Mesothelial cell of epicardium (in vitro differentiated cells): ENCODE data around the gene ZNF91. TPM values are rescaled to one million over a fixed set of nuclear protein-coding genes. Genes with fewer than 3 reads are reported as not detected.

Source experiments
- DNase-seq, 2 experiments: peaks; one replicate each; pipeline ENCODE4 v3.0.0; 2021; ENCODE audit warnings: low spot score in 2 of 2; ENCODE audit not compliant: unreplicated experiment in 2 of 2
- H3K27ac Mint-ChIP-seq: 2 replicates; pipeline ENCODE4 v1.8.0; 2021; ENCODE audit warnings: mixed read lengths
- H3K27me3 Mint-ChIP-seq: 2 replicates; pipeline ENCODE4 v1.8.0; 2021; ENCODE audit warnings: low read depth, mixed read lengths
- H3K36me3 Mint-ChIP-seq: 2 replicates; pipeline ENCODE4 v1.8.0; 2021; ENCODE audit warnings: mixed read lengths
- H3K4me1 Mint-ChIP-seq: 2 replicates; pipeline ENCODE4 v1.8.0; 2021; ENCODE audit warnings: mixed read lengths
- H3K4me3 Mint-ChIP-seq: 2 replicates; pipeline ENCODE4 v1.8.0; 2021; ENCODE audit warnings: mild to moderate bottlenecking, moderate library complexity, mixed read lengths
- H3K9me3 Mint-ChIP-seq: 2 replicates; pipeline ENCODE4 v1.8.0; 2021; ENCODE audit warnings: mixed read lengths
- CTCF ChIP-seq: fragments of 200-600 bp; sonication (generic); IDR thresholded peaks from one replicate; pipeline ENCODE4 v1.5.0; 2021; ENCODE audit warnings: antibody characterized with exemption; ENCODE audit not compliant: unreplicated experiment
- total RNA-seq: library from RNA; stranded (reverse); gene quantifications from 3 replicates; pipeline ENCODE4 v1.2.1, GENCODE V29; 2021

The ZNF91 gene
- total RNA-seq, 1 donor from 2014 or later, result 169 TPM

- H3K9me3 Mint-ChIP-seq, result no peaks in the 10 kb centered on the region
- DNase-seq, result no peak
- H3K36me3 Mint-ChIP-seq, result no peaks in the 10 kb centered on the region
- H3K27ac Mint-ChIP-seq, result no peak overlapping the region
- no peak overlapping the region for H3K4me3 Mint-ChIP-seq
- peaks cover 4% of the 10 kb centered on the region for H3K4me1 Mint-ChIP-seq
- no peak for TF ChIP-seq CTCF
- H3K27me3 Mint-ChIP-seq, result no peaks in the 10 kb centered on the region
Measured at GRCh38 chr19:23410155-23410554, 14.9 kb upstream of the ZNF91 start.

- Mint-ChIP-seq H3K9me3 (no peaks in the 10 kb centered on the region), H3K36me3 (no peaks in the 10 kb centered on the region)
Measured at GRCh38 chr19:23409392-23410048, 14.2 kb upstream of the ZNF91 start.

GRCh38 chr19:23407616-23408133 lies 12.4 kb upstream of the ZNF91 start:
- no peaks in the 10 kb centered on the region for H3K36me3 Mint-ChIP-seq
- no peak overlapping the region for H3K4me3 Mint-ChIP-seq
- H3K27ac Mint-ChIP-seq, result no peak overlapping the region
- peaks cover 3% of the 10 kb centered on the region for H3K4me1 Mint-ChIP-seq
- H3K27me3 Mint-ChIP-seq, result no peaks in the 10 kb centered on the region
- H3K9me3 Mint-ChIP-seq, result no peaks in the 10 kb centered on the region
- TF ChIP-seq CTCF, result no peak
- no peak for DNase-seq

More at GRCh38 chr19:23409392-23410048, 14.2 kb upstream of the ZNF91 start:
- Mint-ChIP-seq H3K27me3 (no peaks in the 10 kb centered on the region), H3K27ac (no peak overlapping the region), H3K4me3 (no peak overlapping the region), H3K4me1 (no peaks in the 10 kb centered on the region)
- no peak for TF ChIP-seq CTCF
- DNase-seq, result no peak

- Mint-ChIP-seq H3K9me3 (no peaks in the 10 kb centered on the region), H3K36me3 (no peaks in the 10 kb centered on the region), H3K27ac (no peak overlapping the region), H3K27me3 (no peaks in the 10 kb centered on the region), H3K4me3 (no peak overlapping the region), H3K4me1 (peaks cover 3% of the 10 kb centered on the region)
- no peak for DNase-seq
- no peak for TF ChIP-seq CTCF
Measured at GRCh38 chr19:23406721-23407120, 11.4 kb upstream of the ZNF91 start.

GRCh38 chr19:23406091-23406490 lies 10.8 kb upstream of the ZNF91 start:
- H3K9me3 Mint-ChIP-seq, result no peaks in the 10 kb centered on the region
- H3K27ac Mint-ChIP-seq, result no peak overlapping the region
- no peak for TF ChIP-seq CTCF
- DNase-seq, result no peak
- no peak overlapping the region for H3K4me3 Mint-ChIP-seq
- no peaks in the 10 kb centered on the region for H3K27me3 Mint-ChIP-seq
- no peaks in the 10 kb centered on the region for H3K36me3 Mint-ChIP-seq
- peaks cover 3% of the 10 kb centered on the region for H3K4me1 Mint-ChIP-seq
